NCI-H2171 (cell line): ENCODE results near the gene CLEC4M.

ENCODE experiments used
- DNase-seq: peaks from one replicate; lab custom pipeline; 2025; lab: John Stamatoyannopoulos, UW

Gene CLEC4M, protein sequence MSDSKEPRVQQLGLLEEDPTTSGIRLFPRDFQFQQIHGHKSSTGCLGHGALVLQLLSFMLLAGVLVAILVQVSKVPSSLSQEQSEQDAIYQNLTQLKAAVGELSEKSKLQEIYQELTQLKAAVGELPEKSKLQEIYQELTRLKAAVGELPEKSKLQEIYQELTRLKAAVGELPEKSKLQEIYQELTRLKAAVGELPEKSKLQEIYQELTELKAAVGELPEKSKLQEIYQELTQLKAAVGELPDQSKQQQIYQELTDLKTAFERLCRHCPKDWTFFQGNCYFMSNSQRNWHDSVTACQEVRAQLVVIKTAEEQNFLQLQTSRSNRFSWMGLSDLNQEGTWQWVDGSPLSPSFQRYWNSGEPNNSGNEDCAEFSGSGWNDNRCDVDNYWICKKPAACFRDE

DNA sequence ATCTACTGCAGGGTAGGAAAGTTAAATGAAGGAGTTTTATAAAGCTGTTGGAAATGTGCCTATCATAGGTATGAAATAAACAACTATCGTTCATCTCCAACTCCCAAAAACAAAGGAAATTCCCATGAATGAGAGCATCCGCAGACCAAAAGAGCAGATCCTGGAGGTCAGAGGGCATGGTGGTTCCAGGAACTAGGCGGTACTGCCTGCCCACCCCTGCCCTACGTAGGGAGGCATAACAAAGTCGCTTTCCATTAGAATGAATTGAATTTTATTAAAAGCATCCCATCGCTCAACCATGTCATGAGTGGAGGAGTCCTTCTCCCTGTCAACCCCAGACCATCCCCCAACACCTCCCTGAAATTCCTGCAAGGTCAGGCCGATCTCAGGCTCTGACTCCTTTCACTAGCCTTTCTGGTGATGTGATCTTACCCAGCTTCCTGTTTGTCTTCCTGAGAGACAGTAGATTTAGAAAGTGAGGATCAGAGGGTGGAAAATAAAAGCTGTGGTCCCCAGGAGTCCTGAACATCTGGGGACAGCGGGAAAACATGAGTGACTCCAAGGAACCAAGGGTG, at the start of gene CLEC4M:
Gene CLEC4M (plus strand): TSS at position 525 of the 575 bp plus-strand sequence. CDS start 24 bp downstream, at position 549.
- no peak for DNase-seq

DNA sequence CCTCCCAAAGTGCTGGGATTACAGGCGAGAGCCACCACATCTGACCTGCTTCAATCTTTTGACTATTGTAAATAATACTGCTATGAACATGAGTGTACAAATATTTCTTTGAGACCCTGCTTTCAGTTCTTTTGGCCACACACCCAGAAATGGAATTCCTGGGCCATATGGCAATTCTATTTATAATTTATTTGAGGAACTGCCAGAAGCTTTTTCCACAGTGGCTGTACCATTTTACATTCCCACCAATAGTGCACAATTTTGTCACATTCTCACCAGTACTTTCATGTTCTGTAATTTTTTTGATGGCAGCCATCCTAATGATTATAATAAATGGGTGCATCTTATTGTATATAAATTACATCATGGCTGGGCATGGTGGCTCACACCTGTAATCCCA, 47.4 kb upstream of the CLEC4M start:
- no peak for DNase-seq

DNA sequence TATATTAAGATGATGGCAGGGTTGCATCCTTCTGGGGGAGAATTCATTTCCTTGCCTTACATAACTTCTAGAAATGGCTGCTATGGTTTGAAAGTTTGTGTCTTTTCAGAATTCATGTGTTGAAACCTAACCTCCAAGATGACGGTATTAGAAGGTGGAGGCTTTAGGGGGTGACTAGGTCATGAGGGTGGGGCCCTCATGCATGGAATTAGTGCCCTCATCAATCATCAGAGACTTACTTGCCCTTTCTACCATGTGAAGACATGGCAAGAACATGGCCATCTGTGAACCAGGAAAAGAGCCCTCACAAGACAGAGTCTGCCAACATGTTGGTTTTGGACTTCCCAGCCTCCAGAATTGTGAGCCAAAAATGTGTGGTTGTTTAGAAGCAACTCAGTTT, 46.3 kb upstream of the CLEC4M start:
- DNase-seq, result no peak

DNA sequence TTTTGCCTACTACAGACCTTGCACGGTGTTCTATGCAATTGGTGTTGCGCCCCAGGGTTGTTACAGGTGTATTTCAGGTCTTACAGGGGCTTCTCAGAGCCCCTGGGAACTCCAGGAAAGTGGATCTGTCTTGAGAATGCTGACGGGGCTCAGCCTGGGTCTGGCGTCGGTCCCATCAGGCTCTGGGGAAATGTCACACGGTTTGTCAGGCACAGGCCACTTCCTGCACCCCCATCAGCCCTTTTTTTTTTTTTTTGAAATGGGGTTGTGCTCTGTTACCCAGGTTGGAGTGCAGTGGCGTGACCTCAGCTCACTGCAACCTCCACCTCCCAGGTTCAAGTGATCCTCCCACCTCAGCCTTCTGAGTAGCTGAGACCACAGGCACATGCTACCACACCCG, 44.4 kb upstream of the CLEC4M start:
- no peak for DNase-seq

DNA sequence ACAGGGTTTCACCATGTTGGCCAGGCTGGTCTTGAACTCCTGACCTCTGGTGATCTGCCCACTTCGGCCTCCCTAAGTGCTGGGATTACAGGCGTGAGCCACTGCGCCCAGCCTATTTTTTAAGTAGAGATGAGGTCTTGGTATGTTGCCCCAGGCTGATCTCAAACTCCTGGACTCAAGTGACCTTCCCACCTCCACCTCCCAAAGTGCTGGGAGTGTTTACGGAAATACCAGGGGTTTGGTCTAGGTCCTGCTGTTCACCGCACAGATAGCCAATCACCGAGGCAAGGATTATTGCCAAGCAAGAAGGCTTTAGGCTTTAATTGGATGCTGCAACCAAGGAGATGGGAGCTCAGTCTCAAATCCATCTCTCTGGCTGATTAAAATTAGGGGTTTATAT, 42.7 kb upstream of the CLEC4M start:
- no peak for DNase-seq

DNA sequence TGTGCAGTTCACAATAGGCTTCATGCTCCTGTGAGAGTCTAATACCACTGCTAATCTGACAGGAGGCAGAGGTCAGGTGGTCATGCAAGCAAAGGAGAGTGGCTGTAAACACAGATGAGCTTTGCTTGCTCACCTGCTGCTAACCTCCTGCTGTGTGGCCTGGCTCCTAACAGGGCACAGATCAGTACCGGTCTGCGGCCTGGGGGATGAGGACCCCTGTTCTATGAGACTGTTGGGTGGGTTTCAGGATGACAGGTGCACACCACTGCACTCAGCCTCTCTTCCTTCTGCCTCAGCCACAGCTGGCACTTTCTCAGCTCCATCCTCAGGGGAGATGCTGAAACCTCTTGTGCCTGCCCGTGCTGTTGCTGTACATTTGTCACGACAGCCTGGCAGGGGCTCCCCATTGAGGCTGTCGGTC, 40.8 kb upstream of the CLEC4M start:
- DNase-seq, result peak; percentile 89

DNA sequence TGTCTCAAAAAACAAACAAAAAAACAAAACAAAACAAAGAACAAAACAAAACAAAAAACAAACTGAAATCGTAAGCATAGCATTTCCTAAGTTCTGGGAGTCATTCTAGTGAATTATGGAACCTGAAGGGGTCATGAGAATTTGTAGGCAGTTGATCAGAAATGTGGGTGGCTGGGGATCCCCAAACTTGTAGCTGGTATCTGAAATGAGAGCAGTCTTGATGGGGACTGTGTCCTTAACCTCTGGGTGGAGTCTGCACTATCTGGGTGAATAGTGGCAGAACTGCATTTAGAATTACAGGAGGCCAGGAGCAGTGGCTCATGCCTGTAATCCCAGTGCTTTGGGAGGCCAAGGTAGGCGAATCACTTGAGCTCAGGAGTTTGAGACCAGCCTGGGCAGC, 37.3 kb upstream of the CLEC4M start:
- DNase-seq, result no peak

DNA sequence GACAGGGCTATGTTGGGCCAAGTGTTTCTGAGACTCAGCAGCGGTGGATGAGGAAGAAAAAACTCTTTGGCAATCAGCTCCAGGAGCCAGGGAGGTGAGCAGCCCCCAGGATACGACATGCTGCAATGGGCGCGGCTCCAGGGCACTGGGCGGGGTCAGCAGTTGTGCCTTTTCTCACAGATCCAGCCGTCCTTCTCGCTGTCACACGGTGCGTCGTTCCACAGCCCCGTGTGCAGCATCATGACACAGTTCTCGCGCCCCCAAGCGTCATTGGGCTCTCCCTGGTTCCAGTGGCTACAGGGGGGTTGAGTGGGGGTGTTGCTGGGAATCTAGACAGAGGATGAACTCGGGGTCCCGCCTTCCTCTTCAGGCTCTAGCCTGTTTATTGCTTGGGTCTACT, 33.8 kb upstream of the CLEC4M start:
- peak; percentile 5 for DNase-seq

DNA sequence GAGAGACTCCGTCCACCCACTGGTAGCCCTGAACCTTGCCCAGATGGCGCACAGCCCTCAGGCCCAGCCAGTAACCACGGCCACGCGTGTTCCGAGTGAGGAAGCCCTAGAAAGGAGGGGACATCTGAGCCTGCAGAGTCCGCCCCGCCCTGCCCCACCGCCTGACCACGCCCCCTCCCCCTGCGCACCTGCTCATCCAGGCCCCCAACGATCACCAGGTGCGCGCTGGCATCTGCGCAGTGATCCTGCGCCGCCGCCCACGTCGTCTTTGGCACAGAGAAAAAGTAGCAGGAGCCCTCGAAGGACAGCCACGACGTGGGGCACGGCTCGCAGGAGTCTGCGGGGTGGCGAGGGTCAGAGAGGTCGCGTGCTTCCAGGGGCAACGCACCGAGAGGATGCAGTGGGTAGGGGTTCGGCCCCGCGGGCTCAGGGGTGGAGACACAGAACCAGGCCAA, 33.2 kb upstream of the CLEC4M start:
- DNase-seq, result peak; percentile 60

DNA sequence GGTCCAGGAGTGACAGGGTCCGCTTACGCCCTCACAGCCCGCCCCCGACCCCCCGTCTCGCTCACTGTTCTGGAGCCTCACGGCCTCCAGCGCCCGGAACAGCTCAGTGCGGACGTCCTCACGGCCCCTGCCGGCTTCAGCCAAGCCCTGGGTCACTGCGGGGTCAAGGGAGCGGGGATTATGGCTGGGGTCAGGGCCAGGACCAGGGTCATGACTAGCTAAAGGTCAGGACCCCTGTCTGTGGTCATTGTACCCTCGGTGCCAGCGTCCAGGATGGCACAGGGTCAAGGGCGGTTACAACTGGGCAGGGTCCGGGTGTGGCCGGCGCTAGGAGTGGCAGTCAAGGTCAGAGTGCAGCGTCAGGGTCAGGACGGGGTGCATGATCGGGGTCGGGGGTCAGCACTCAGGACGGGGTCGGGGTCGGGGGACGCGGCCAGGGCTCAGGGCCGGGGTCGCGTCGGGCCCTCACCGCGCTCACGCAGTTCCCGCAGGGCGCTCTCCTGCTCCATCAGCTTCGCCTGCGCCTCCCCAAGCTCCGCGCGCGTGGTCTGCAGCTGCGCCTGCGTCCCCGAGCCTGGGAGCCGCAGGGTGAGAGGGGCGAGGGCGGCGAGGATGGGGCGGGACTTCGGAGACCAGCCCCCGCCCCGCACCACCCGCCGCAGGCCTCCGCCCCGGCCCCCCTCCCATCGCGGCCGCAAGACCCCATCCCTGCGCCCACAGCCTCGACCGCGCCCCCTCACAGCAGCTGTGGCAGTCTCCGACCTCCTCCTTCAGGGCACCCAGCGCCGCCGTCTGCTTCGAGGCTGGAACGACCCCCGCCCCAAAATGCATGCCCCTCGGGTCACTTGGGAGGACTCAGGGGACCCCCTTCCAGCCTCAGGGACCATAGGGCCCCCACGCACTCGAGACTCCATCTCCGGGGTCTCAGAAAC, 32.5 kb upstream of the CLEC4M start:
- DNase-seq, result no peak

DNA sequence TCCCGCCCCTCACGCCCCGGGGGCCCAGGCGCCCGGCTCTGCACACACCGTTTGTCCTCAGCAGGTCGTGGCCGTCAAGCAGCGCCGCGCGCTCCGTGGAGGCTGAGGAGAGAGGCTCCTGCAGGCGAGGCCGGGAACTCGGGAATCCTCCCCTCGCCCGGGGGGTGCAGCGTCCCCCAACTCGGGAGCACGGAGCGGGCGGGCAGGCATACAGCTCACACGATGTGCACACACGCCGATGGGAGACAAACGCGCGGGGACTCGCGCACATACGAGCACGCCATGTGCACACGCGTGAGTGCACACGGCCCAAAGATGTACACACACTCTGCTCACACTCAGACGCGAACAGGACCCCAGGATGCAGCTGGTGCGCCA, 31.8 kb upstream of the CLEC4M start:
- DNase-seq, result no peak

DNA sequence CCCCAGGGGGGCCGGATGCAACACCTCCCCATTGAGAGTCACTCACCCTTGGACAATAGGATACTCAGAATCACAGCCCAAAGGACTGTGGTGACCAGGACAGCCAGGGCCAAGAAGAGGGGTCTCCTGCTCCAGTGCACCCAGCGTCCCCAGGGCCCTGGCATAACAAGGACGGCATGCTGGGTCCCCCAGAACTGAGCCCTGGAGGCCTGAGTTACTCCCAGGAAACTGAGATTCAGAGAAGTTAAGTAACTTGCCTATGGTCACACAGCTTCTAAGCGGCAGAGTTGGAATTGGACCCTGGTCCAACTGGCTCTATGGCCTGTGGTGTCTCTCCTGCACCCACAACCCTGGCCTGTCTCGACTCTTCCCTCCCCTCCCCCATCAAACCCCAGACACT, 31.4 kb upstream of the CLEC4M start:
- DNase-seq, result no peak

DNA sequence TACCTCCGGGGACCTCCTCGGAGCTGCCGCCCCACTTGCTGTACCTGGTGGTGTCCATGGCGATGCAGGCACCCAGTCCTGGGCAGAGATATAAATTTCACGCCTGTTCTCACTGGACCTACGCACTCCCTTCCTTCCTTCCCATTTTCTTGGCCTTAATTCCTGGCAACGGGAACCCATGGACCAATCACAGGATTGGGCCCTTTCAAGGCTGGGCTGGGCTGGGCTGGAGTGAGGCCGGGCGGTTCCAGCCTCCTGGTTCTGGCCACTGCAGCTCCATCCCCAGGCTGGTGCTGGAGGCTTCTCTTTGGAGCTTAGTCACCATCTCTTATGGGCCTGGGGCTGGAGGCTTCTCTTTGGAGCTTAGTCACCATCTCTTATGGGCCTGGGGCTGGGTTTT, 31.0 kb upstream of the CLEC4M start, which contains the start of gene CLEC4G:
Gene CLEC4G (minus strand): TSS at position 66 of the 400 bp plus-strand sequence. CDS start 8 bp downstream, at position 58.
- no peak for DNase-seq

DNA sequence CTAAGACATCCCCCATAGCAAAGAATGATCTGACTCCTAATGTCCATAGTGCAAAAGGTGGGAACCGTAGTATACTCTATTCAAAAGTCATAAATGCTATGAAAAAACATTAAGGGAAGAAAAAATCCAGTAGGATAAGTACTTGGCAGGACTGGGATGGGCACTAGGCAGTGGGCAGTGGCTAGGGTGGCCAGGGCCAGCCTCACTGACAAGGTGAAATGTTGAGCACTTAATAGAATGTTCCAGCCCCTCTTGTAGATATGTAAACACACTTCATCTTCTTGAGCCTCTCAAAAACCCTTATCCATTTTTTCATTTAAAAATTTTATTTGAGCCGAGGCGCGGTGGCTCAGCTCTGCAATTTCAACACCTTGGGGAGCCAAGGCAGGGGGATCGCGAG, 29.7 kb upstream of the CLEC4M start:
- DNase-seq, result no peak

DNA sequence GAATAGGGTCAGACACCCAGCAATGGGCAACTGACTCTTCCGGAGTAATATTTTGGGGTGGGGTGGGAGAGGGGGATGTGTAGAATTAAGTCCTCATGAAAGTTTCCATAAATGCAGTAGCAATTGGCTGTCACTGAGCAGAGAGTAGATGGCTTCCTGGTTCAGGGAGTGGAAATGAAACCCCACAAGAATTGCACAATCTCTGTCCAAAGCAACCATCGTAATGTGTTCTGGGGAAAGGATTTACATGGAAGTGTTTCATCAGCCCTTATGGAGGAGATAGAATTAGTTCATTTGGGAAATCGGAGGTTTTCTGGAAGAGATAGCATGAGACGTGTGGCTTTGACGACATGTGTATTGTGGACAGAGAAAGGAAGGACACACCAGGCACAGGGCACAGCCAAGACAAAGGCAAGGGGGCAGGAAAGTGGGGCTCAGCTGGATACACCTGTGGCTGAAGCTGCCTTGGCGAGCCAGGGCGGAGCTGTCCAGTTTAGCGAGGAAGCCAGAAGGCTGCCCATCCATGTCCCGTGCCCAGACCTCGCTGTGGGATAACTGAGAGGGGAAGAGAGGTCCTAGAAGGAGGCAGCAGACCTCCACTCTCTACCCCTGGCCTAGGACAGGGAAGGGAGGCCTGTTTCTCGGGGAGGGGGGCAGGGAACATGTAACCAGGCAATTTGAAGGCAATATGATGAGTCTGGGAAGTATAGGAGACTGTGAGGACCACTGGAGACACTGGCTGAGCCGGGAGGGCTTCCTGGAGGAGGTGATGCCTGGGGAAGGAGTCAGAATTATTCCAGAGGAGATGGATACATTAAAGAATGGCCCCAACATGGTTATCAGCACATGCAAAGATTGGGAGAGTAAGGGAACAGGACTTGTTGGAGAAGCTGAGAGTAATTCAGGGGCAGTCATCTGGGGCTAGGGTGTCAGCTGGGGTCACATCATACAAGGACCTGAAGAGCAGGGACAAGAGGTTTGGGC, 28.5 kb upstream of the CLEC4M start:
- no peak for DNase-seq

DNA sequence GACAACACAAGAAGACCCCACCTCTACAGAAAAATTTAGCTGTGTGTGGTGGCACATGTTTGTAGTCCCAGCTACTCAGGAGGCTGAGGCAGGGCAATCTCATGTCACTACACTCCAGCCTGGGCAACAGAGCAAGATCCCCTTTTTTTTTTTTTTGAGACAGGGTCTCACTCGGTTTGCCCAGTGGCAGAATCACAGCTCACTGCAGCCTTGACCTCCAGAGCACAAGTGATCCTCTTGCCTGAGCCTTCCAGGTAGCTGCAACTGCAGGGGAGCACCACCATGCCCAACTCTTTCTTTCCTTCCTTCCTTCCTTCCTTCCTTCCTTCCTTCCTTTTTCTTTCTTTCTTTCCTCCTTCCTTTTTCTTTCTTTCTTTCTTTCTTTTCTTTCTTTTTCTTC, 26.9 kb upstream of the CLEC4M start:
- DNase-seq, result no peak

DNA sequence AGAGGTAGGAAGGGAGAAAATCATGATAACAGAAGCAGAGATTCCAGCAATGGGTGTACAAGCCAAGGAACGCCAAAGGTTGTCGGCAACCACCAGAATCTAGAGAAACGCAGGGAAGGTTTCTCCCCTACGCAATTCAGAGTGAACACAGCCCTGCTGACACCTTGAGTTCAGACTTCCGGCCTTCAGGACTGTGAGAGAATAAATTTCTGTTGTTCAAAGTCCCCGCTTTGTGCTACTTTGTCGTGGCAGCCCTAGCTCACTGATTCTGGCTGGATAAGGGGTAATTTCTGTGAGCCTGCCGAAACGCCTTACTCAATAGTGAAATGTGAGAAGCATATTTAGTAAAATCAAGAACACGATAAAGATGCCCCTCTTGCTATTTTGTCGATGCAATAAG, 25.8 kb upstream of the CLEC4M start:
- DNase-seq, result no peak

DNA sequence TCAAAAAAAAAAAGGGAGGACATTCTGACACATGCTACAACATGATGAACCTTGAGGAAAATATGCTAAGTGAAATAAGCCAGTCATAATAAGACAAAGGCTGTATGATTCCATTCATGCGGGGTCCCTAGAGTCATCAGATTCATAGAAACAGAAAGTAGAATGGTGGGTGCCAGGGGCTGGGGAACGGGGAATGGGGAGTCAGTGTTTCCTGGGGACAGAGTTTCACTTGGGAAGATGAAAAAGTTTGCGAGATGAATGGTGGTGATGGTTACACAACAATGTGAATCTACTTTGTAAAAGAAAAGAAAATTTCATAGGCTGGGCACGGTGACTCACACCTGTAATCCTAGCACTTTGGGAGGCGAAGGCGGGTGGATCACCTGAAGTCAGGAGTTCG, 25.0 kb upstream of the CLEC4M start:
- DNase-seq, result no peak

DNA sequence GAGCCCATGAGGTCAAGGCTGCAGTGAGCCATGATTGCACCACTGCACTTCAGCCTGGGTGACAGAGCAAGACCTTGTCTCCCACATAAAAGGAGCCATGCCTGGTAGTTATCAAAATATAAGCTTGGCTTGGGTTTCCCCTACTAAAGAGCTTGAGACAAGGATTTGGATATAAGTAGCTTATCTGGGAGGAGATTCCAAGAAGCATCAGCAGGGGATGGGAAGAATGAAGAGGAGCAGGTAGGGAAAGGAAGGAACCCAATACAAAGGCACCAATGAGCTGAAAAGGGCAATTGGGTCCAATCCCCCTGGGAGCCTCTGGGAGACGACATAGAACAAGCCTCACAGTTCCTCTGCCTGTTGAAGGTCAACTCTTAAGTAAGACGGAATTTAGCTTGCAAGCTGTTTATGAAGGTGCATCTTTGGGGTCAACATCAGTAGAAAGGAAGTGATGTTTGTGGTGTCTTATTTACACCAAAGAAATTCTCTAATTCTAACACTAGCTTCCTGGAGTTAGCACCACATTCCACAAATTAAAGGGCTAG, 23.8 kb upstream of the CLEC4M start:
- no peak for DNase-seq

DNA sequence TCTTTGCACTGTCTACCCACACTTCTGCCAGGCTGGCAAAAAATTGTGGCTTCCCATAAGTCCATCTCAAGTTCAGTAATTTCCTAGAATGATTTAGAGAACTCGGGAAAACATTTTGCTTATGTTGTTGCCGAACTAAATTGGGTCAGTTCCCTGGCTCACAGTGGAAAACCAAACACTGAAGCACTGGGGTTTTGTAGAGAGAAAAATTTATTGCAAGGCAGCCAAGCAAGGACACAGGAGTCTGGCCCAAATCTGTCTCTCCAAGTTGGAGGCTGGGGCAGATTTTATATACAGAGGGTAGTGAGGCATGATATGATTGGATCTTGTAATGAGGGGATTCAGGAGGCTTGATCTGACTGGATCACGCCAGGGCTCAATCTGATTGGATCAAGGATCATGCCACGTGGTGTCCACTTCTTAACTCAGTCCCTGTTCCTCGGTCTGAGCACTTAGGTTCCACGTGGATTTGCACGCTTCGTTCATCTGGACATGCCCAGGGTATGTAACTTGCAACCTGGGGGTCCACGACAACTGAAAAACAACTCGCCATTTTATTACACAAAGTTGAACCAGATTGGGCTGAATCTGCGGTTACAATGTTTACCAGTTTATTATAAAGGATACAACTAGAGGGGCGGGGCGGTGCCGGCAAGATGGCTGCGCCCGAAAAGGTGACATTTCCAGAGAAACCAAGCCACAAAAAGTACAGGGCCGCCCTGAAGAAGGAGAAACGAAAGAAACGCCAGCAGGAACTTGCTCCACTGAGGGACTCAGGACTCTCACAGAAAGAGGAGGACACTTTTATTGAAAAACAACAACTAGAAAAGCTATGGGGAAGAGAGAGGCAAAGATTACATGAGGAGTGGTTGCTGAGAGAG, 23.0 kb upstream of the CLEC4M start:
- DNase-seq, result no peak
